Measurements from ENCODE around the gene A1CF. TPM values are rescaled to one million over a fixed set of nuclear protein-coding genes. Genes with fewer than 3 reads are reported as not detected.

A1CF gene
- total and polyA plus RNA-seq, 2 experiments from 2014 or later = 0.05 TPM; not detected in 1

- no peaks in the 10 kb centered on the region for H3K27me3 ChIP-seq (ENCODE audit: insufficient read depth)
- Mint-ChIP-seq H3K4me3 (no peak overlapping the region), H3K27ac (no peak overlapping the region), H3K4me1 (peaks cover 26% of the 10 kb centered on the region), H3K27me3 (ENCODE audit: insufficient read depth, low read depth, poor library complexity) (no peaks in the 10 kb centered on the region), H3K36me3 (ENCODE audit: low read depth) (no peaks in the 10 kb centered on the region), H3K9me3 (no peaks in the 10 kb centered on the region)
- ATAC-seq = peak; percentile 76
- H3K79me2 ChIP-seq (replicated peaks; ENCODE audit: insufficient read depth) = no peaks in the 10 kb centered on the region
- H3K4me3 ChIP-seq = no peak overlapping the region
- H3K36me3 ChIP-seq (ENCODE audit: insufficient read depth) = no peaks in the 10 kb centered on the region
- no peak overlapping the region for H3K4me2 ChIP-seq
- no peak for TF ChIP-seq NANOG (IDR thresholded peaks at IDR 0.05; ENCODE audit: borderline replicate concordance)
- no peak for TF ChIP-seq JUNB (IDR thresholded peaks at IDR 0.05; ENCODE audit: unreplicated experiment)
- no peak for TF ChIP-seq EZH2phosphoT487 (IDR thresholded peaks at IDR 0.05; ENCODE audit: unreplicated experiment)
- TF ChIP-seq CREB1 (CRISPR knock-in tag; IDR thresholded peaks at IDR 0.05; ENCODE audit: low read depth) = no peak
- no peak for TF ChIP-seq ETS1 (IDR thresholded peaks at IDR 0.05)
- no peak for TF ChIP-seq POLR2AphosphoS5 (IDR thresholded peaks at IDR 0.05; ENCODE audit: low read depth)
- TF ChIP-seq, protein P1, sequence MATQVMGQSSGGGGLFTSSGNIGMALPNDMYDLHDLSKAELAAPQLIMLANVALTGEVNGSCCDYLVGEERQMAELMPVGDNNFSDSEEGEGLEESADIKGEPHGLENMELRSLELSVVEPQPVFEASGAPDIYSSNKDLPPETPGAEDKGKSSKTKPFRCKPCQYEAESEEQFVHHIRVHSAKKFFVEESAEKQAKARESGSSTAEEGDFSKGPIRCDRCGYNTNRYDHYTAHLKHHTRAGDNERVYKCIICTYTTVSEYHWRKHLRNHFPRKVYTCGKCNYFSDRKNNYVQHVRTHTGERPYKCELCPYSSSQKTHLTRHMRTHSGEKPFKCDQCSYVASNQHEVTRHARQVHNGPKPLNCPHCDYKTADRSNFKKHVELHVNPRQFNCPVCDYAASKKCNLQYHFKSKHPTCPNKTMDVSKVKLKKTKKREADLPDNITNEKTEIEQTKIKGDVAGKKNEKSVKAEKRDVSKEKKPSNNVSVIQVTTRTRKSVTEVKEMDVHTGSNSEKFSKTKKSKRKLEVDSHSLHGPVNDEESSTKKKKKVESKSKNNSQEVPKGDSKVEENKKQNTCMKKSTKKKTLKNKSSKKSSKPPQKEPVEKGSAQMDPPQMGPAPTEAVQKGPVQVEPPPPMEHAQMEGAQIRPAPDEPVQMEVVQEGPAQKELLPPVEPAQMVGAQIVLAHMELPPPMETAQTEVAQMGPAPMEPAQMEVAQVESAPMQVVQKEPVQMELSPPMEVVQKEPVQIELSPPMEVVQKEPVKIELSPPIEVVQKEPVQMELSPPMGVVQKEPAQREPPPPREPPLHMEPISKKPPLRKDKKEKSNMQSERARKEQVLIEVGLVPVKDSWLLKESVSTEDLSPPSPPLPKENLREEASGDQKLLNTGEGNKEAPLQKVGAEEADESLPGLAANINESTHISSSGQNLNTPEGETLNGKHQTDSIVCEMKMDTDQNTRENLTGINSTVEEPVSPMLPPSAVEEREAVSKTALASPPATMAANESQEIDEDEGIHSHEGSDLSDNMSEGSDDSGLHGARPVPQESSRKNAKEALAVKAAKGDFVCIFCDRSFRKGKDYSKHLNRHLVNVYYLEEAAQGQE (IDR thresholded peaks at IDR 0.05; ENCODE audit: unreplicated experiment) = no peak
- TF ChIP-seq ZNF331 (CRISPR knock-in tag; IDR thresholded peaks at IDR 0.05; ENCODE audit: low read depth) = no peak
- no peak for TF ChIP-seq EZH2 (IDR thresholded peaks at IDR 0.05; ENCODE audit: low read depth, unreplicated experiment)
- H4K20me1 ChIP-seq (replicated peaks; ENCODE audit: insufficient read depth) = no peaks in the 10 kb centered on the region
- peak; percentile 42 for DNase-seq (ENCODE audit: low spot score)
- H2AFZ ChIP-seq = no peak overlapping the region
- H3F3A ChIP-seq (replicated peaks; ENCODE audit: low read depth) = no peaks in the 10 kb centered on the region
- no peaks in the 10 kb centered on the region for H3K9me2 ChIP-seq (ENCODE audit: insufficient read depth)
- H3K4me1 ChIP-seq (ENCODE audit: insufficient read depth) = peaks cover 23% of the 10 kb centered on the region
- no peak overlapping the region for H3K27ac ChIP-seq (ENCODE audit: low read depth)
Measured at GRCh38 chr10:50807851-50808776, 77.3 kb downstream of the A1CF start.
